K562 (cell line): ENCODE results near the gene MBD5. TPM values are rescaled to one million over a fixed set of nuclear protein-coding genes. Genes with fewer than 3 reads are reported as not detected.

Source experiments
- ATAC-seq: fragments of 200-7000 bp; cut with Tn5 transposase; 3 replicates; pipeline ENCODE4 v1.9.1; 2020; ENCODE audit warnings: moderate library complexity
- BruUV-seq: library from RNA; stranded (reverse); fragments of 400-500 nt; replicated peaks from 2 replicates; lab custom pipeline; 2021; lab: Mats Ljungman, UMichigan
- CTCF ChIA-PET: fragments of 300-600 bp; formaldehyde crosslinking; extraction: SDS; loops from one replicate; lab custom pipeline; 2021; ENCODE audit warnings: low intra/inter-chr PET ratio; lab: Yijun Ruan, JAX
- POLR2A ChIA-PET: fragments of 300-600, 350-650 bp; sonication (Branson Sonifier 250); formaldehyde crosslinking; extraction: SDS; loops from one replicate; lab custom pipeline; 2021; ENCODE audit warnings: antibody characterized with exemption, inconsistent platforms; lab: Yijun Ruan, JAX
- DNase-seq, 4 experiments: peaks; one replicate each; pipeline versions ENCODE4 v3.0.0 to v3.0.0-alpha.2; 2011 to 2018; ENCODE audit warnings: low spot score in 3 of 4, mixed read lengths in 3 of 4; ENCODE audit errors: extremely low read depth in 1 of 4
- FAIRE-seq: peaks from 2 replicates; lab custom pipeline; 2011; peaks lifted over from hg19 to GRCh38; lab: Jason Lieb, UNC
- H2AFZ ChIP-seq: 2 replicates; pipeline ENCODE4 v1.6.0; 2011; ENCODE audit warnings: low read depth, low read length, control low read depth, inconsistent platforms
- H3K27ac ChIP-seq: fragments of 200-600 bp; 3 replicates; pipeline ENCODE4 v1.8.0; 2011; ENCODE audit warnings: low read depth, mild to moderate bottlenecking, control low read depth, inconsistent platforms, low read length, moderate library complexity, mixed read lengths; ENCODE audit errors: extremely low read depth
- H3K27me3 ChIP-seq, 2 experiments: fragments of 300-600 bp in 1 of 2; 2 replicates in 1 of 2; 3 replicates in 1 of 2; pipeline versions ENCODE4 v1.6.0 to v1.8.0; 2011; ENCODE audit warnings: inconsistent platforms in 2 of 2, low read length in 2 of 2, mild to moderate bottlenecking in 1 of 2, mixed read lengths in 1 of 2, moderate library complexity in 1 of 2; ENCODE audit not compliant: control insufficient read depth in 2 of 2, insufficient read depth in 2 of 2
- H3K36me3 ChIP-seq: fragments of 300-600 bp; 3 replicates; pipeline ENCODE4 v1.8.0; 2011; ENCODE audit warnings: mild to moderate bottlenecking, low read length, inconsistent platforms; ENCODE audit not compliant: control insufficient read depth, insufficient read depth
- H3K4me1 ChIP-seq, 2 experiments: fragments of 200-600 bp in 1 of 2; replicated peaks in 1 of 2; 2 replicates in 1 of 2; 3 replicates in 1 of 2; pipeline versions ENCODE4 v1.5.1 to v1.8.0; 2011; ENCODE audit warnings: inconsistent platforms in 2 of 2, low read length in 2 of 2, mild to moderate bottlenecking in 1 of 2, mixed read lengths in 1 of 2, moderate library complexity in 1 of 2; ENCODE audit not compliant: control insufficient read depth in 2 of 2, insufficient read depth in 2 of 2
- H3K4me2 ChIP-seq: 2 replicates; pipeline ENCODE4 v1.6.1; 2011; ENCODE audit warnings: low read length, control low read depth, inconsistent platforms, mixed read lengths; ENCODE audit not compliant: insufficient read depth
- H3K4me3 ChIP-seq: fragments of 200-600 bp; sonication (generic), shearing (Covaris generic); 2 replicates; pipeline ENCODE4 v1.5.1; 2016; ENCODE audit warnings: control low read depth, inconsistent platforms
- H3K79me2 ChIP-seq: fragments of 200-600 bp; 3 replicates; pipeline ENCODE4 v1.8.0; 2011; ENCODE audit warnings: low read length, inconsistent platforms; ENCODE audit not compliant: control insufficient read depth, insufficient read depth
- H3K9ac ChIP-seq, 2 experiments: 2 replicates each; pipeline versions ENCODE4 v1.6.0 to v1.6.1; 2011; ENCODE audit warnings: low read depth in 2 of 2, low read length in 2 of 2, control low read depth in 1 of 2, inconsistent platforms in 1 of 2, mild to moderate bottlenecking in 1 of 2, mixed read lengths in 1 of 2; ENCODE audit not compliant: insufficient read depth in 1 of 2
- H3K9me1 ChIP-seq: one replicate; pipeline ENCODE4 v1.6.0; 2011; ENCODE audit warnings: inconsistent platforms, mild to moderate bottlenecking, low read length, moderate library complexity; ENCODE audit not compliant: control insufficient read depth, insufficient read depth
- H3K9me3 ChIP-seq: replicated peaks from 2 replicates; pipeline ENCODE4 v1.5.1; 2011; ENCODE audit warnings: low read depth, low read length, inconsistent platforms; ENCODE audit not compliant: control insufficient read depth, insufficient read depth
- H4K20me1 ChIP-seq: replicated peaks from 2 replicates; pipeline ENCODE4 v1.6.1; 2011; ENCODE audit warnings: low read length, inconsistent platforms, mixed read lengths; ENCODE audit not compliant: control insufficient read depth, insufficient read depth
- CHD7 ChIP-seq: fragments of 200-600 bp; sonication (generic); IDR thresholded peaks from one replicate; pipeline ENCODE4 v1.6.1; 2012; ENCODE audit warnings: mild to moderate bottlenecking, low read depth, low read length, inconsistent platforms
- CREB5 ChIP-seq: fragments of 250-450 bp; sonication (Bioruptor Pico); IDR thresholded peaks from 2 replicates; pipeline ENCODE4 v1.5.0; 2020; ENCODE audit warnings: mild to moderate bottlenecking
- FOXA3 ChIP-seq, 2 experiments: fragments of 450-650 bp in 1 of 2; sonication (generic) in 1 of 2; formaldehyde crosslinking; IDR thresholded peaks in 1 of 2; conservative IDR thresholded peaks in 1 of 2; 2 replicates each; pipeline versions ENCODE4 v1.4.0 to v1.8.0; 2020 to 2022; ENCODE audit warnings: mild to moderate bottlenecking in 2 of 2, missing genetic modification reagents in 1 of 2
- NKRF ChIP-seq: fragments of 450-650 bp; IDR thresholded peaks from 2 replicates; pipeline ENCODE4 v1.6.1; 2016; ENCODE audit warnings: borderline replicate concordance
- ZFP1 ChIP-seq: fragments of 450-650 bp; formaldehyde crosslinking; IDR thresholded peaks from 2 replicates; pipeline ENCODE4 v1.4.0; 2020; ENCODE audit warnings: mild to moderate bottlenecking, mixed read lengths
- WGBS: fragments of 100-300 bp; shearing (Covaris generic); methylation state at CpG from one replicate; pipeline ENCODE4 v1.1.6; 2016; ENCODE audit warnings: low coverage, mixed read lengths; ENCODE audit not compliant: insufficient coverage; ENCODE audit errors: missing lambda C conversion rate; 5-methylcytosine and 5-hydroxymethylcytosine counted together
- in situ Hi-C: fragments of 300-500 bp; cut with MboI; formaldehyde crosslinking; loops from 4 replicates; pipeline ENCODE4 v1.15.0; 2018; ENCODE audit warnings: inconsistent platforms, mixed read lengths
- intact Hi-C: fragments of 100-400 bp; cut with micrococcal nuclease; formaldehyde crosslinking; loops from 2 replicates; pipeline ENCODE4 v1.14.2; 2022
- polyA plus RNA-seq, 8 experiments: library from polyadenylated mRNA; depleted of rRNA in 4 of 8; stranded (reverse) in 5 of 8; unstranded in 3 of 8; fragments of >200 nt; fragmentation: Nextera tagmentation in 2 of 8; fragmentation: Illumina TruSeq in 1 of 8; extraction: Ambion mirVana in 2 of 8; extraction: Trizol in 1 of 8; gene quantifications; 2 replicates each; pipeline versions ENCODE4 v1.2.1 to v1.2.3, GENCODE V29; 2011 to 2014; ENCODE audit warnings: inconsistent platforms in 1 of 8, missing spikeins in 1 of 8
- total RNA-seq, 7 experiments: library from RNA; depleted of rRNA in 6 of 7; stranded (reverse); fragments of >200 nt in 6 of 7; fragmentation: Illumina TruSeq in 2 of 7; extraction: Trizol in 2 of 7; gene quantifications; 2 replicates each; pipeline versions ENCODE4 v1.2.1 to v1.2.3, GENCODE V29; 2011 to 2021; ENCODE audit warnings: low replicate concordance in 1 of 7

MBD5 gene
- total and polyA plus RNA-seq, 9 of the 15 experiments (the other 6 are each of a cell fraction or from before 2014, with no cell fraction given): 3.4 to 14.5 (median 9.0) TPM

- no peak overlapping the region for H2AFZ ChIP-seq
- H4K20me1 ChIP-seq: no peaks in the 10 kb centered on the region
- H3K27me3 ChIP-seq: no peaks in the 10 kb centered on the region
- no peak for ATAC-seq
- H3K4me1 ChIP-seq: no peaks in the 10 kb centered on the region; a peak in 1 of 5 replicates
- H3K79me2 ChIP-seq: no peaks in the 10 kb centered on the region
- CTCF ChIA-PET: no interaction called here
- POLR2A ChIA-PET: no interaction called here
- H3K27ac ChIP-seq: no peak overlapping the region
- in situ Hi-C loops: no loop called here
- DNase-seq: no peak
- no peak overlapping the region for H3K4me3 ChIP-seq
- 8% methylated on average over 9 of the region's 10 CpGs for WGBS
- H3K36me3 ChIP-seq: no peaks in the 10 kb centered on the region
- no peaks in the 10 kb centered on the region for H3K9me3 ChIP-seq
- H3K9me1 ChIP-seq: no peaks in the 10 kb centered on the region
- intact Hi-C loops: no loop called here
- FAIRE-seq: no peak
- no peak overlapping the region for H3K4me2 ChIP-seq
- no TSS peak for BruUV-seq
- no peak overlapping the region for H3K9ac ChIP-seq
- TF ChIP-seq FOXA3 (CRISPR knock-in tag; conservative IDR thresholded peaks at IDR 0.05 in 1 of 2, IDR thresholded peaks at IDR 0.05 in 1 of 2) (peak in 1 of 2 experiments; percentile 57; a peak in 2 of 4 replicates), CHD7 (no peak), NKRF (no peak), CREB5 (CRISPR knock-in tag) (no peak), ZFP1 (no peak)
Observed at GRCh38 chr2:148362144-148362796, 341.4 kb downstream of the MBD5 start.
